SHP77 treated with DMSO at 0.1 percent for 48 hours (cell line): ENCODE results near the gene SLC12A8.

Source experiments
- DNase-seq: peaks from one replicate; lab custom pipeline; 2025; lab: John Stamatoyannopoulos, UW

Gene SLC12A8

DNA sequence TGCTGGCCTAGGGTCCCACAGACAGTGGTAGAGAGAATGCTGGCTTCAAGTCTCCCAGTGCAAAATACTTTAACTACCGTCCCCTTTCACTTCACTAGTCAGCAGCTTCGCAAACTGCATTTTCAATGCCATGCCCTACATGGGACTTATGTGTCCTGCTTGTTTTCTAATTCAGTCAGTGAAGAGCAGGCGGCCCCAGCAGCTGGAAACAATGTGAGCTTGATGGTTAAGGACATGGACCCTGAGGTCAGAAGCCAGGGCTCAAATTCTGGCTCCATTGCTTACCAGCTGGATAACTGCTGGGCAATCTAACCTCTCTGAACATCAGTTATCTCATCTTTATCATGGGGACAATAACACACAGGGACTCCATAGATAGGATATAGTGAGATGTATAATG lies 58.4 kb downstream of the SLC12A8 start:
- no peak for DNase-seq

DNA sequence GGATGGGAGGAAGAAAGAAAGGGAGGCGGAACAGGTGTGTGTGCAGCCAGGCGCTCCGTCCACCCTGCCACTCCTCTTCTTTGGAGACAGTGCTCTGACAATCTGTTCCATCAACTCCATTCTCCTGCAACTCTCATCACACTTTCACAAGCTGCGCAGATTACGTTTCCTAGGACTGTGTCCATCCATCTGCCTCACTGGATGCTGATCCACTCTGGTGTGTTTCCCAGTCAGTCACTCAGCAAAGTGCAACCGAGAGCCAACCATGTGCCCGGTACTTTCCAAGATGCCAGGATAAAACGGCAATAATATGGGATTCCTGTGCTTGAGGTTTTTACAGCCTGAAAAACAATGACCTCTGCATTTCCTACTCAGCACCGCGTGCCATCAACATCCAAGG lies 59.6 kb downstream of the SLC12A8 start:
- no peak for DNase-seq

- DNase-seq, result no peak
These were observed 60.6 kb downstream of the SLC12A8 start for GRCh38 chr3:125151916-125152315.

DNA sequence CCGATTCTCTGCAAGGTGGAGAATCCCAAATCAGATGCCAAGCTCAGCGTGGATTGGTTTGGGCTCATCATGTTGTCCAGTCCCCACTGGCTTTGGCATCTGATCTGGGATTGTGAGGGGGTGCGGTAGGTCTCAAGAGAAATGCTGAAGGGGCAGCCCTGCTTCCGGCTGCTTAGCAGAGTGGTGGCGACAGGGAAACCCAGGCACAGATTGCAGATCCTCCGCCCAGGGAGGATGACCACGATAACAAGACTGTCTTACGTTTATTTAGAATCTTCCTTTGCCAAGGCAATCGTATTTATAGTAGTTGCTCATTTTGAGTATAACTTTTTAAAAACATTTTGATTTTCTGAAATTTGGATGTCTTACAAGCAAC lies 61.1 kb downstream of the SLC12A8 start:
- DNase-seq, result no peak

DNA sequence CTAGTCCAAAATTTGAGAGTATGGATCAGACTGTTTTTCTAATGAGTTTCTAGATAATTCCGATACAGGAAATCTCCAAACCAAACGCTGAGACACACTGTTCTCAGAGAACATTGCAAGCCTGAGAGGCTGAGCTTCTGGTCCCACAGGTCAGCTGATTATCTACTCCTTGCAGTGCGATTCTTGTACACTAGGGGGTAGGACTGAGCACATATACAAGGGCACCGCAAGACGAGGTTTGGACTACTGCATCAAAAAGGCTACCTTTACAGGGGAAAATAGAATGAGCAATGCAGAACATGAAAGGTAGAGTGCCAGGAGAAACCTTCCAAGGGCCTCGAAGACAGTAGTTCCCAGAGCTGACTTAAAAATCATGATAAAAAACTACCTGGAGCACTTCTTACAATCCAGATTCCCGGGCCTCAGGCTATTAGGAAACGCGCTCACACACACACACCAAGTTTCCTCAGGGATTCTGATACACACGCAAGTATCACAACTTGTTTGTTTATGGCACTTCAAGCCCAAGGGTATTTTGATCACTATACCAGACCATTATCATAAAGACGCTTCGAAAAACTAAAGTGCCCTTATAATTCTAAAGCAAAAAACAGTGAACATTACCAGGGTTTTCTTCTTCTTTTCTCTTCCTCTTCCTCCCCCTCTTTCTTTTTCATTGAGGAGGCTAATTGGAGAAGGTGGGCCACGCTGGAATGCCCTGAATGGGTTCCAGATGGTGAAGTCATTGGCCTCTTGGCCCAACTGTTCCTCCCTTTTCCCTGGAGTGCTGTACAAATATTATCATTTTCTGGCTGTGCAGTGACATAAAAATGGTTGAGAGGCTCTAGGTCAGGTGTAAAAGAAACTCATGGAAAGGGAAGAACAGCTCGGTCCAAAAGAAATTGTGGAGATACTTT lies 61.8 kb downstream of the SLC12A8 start:
- DNase-seq, result peak; percentile 27

DNA sequence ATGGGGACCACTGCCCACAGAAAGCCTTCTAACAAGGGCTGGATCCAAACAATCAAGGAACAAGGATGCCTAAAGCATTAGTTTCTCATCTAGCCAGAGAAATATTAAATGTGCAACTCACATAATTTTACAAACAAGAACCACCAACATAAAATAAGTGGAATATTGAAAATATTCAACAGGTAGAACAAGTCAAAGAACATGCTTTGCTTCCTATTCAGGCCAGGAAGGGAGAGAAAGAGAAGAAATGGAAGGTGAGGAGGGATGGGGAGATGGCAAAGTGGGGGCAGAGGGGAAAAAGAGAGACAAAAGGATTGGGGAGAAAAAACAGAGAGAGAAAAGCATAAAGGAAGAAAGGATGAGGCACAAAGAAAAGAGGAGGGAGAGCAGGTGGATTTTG lies 63.1 kb downstream of the SLC12A8 start:
- DNase-seq, result no peak

- no peak for DNase-seq
These were observed 63.7 kb downstream of the SLC12A8 start for GRCh38 chr3:125148836-125149235.

DNA sequence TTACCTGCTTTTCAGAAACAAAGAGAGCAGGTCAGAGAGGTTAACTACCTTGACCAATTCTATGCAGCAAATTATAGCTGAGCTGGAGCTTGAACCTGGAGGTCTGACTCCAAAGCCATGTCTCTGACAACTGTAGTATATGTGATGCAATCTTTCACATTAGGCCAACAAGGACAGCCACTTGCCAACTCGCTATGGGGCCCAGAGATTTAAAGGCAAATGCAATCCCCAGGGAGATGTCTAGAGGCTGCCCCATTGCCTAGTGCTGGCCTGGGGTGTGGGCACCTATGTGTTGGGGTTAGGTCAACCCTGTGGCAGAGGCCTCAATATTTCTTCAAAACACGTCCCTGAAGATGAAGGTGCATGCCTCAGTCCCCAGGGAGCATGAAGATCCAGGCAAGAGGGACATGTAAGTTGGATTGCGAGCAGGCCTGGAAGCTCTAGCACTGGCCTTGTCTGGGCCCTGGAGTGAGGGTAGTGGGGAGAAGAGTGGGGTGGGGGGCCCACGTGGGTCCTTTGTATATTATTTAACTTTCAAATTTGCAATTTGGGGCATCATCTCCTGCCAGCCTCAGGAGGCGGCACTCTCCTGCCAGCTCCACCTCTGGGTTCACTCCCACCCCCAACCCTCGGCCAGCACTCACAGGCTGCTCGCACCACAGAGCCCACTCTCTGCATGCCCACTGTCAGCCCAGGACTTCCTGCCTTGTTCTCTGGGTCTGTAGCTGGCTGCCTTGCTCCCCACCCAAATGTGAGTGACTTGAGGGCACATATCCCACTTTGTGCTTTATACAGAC lies 64.3 kb downstream of the SLC12A8 start:
- no peak for DNase-seq

GRCh38 chr3:125147491-125147820 lies 65.1 kb downstream of the SLC12A8 start:
- no peak for DNase-seq

DNA sequence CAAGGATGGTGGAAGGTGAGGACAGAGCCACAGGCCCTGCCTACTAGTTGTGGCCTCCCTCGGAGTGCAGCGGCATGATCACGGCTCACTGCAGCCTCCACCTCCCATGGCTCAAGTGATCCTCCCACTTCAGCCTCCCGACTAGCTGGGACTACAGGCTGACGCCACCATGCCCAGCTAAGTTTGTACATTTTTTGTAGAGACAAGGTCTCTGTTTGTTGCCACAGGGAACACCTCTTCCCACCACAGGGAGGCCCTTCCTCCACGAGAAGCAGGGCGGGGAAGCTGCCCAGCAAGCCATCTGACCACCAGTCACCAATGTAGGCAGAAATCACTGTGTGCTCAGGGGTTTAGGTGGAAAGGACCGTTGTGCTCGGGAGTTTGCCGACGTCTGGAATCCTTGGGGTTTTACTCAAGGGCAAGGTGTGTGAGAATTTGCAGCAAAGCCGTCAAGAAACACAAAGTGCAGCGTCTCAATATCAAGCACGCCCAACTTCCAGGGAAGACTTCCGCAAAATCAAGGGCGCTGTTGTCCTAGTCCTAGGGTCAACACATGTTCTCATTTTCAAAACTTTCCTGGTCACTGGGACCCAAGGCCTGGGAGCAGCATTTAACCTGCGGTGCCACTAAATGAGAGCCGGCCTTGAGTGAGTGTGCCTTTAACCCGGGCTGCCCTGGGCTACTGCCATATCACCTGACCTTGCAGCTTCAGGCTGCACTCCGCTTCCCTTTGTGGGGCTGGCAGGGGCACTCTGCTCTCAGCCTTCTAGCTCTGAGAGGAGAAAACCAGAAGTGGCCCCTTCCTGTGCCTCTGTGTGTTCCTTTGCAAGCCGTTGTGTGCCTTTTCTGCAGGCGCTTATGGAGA lies 65.7 kb downstream of the SLC12A8 start:
- DNase-seq, result no peak

- DNase-seq, result no peak
These were observed 66.6 kb downstream of the SLC12A8 start for GRCh38 chr3:125145751-125146475.

DNA sequence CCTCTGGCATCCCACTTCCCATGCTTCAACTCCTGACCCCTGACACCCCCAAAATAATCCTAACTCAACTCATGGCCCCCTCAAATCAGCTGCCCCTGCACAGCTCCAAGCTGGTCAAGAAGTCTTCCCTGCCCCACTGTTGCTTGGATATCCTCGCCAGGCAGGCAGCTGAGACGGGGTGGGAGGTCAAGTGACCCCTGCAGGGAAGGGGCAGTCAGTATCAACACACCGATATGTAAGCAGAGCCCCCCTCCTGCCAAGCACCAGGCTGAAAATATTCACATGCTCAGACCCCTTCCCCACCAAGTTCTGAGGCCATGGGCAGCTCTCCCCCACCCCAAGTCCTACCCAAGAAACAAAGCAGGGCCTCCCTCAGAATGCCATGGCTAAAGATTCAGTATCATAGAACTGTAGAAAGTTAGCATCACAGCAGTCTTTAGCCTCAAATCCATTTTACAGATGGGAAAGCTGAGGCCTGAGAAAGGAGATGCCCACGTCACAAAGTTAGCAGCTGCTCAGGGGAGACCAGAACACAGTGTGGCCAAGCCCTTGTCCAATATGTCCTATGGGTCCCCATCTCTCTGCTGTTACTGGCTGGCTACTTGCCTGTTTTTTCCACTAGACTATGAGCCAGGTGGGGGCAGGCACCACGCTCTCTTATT lies 67.8 kb downstream of the SLC12A8 start:
- no peak for DNase-seq

DNA sequence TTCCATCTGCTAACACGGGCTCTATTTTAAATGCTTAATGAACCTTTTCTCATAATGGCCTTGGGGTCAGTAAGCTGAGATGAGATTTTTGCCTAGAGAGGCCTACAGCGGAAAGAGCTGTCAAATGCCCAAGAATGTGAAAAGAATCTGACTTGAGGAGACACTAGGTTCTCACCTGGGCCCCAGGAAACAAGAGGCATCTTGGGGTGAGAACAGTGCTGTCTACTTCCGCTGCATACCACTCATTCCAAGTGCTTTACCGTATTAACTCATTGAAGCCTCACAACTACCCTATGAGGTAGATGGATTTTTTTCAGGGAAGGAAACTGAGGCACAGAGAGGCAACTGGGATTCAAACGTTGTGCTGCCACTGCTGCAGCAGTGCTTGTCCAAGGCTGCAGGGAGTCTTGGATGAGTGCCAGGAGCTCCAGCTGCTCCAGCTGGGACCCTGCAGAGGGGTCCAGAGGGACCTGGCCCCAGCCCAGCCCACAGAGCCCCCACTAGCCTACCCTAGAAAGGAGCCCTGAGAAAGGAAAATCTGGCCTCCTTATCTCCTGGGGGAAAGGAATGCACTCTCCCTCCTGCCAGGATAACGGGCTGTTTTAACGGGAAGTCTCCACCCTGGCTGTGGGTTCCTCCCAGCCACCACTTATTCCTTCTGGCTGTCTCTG lies 68.4 kb downstream of the SLC12A8 start:
- DNase-seq, result no peak

DNA sequence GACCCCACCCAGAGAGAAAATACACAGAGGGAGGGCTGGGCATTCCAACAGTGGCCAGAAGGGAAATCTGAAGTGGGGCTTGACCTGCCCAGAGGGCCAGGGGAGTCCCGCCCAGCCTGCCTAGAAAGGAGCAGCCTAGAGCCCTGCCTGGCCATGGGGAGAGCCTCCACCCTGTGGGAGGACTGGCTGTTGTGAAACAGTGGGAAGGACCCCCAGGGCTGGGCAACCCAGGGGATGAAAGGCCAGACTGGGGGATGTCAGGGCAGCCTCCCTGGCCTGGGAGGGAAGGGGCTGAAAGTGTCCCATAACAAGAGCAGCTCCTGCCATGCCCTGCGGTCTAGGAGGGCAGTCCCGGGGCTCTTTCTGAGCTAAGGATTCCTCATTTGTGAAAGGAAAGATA lies 69.0 kb downstream of the SLC12A8 start:
- DNase-seq, result no peak

GRCh38 chr3:125142940-125143339 lies 69.6 kb downstream of the SLC12A8 start:
- DNase-seq, result no peak

- no peak for DNase-seq
These were observed 70.1 kb downstream of the SLC12A8 start for GRCh38 chr3:125142420-125142778.

GRCh38 chr3:125141596-125142419 lies 70.7 kb downstream of the SLC12A8 start:
- no peak for DNase-seq

GRCh38 chr3:125140818-125141595 lies 71.5 kb downstream of the SLC12A8 start:
- DNase-seq, result no peak
